Lower leg skin (tissue), 3 donors: ENCODE measurements around the gene CIAO2A.

Source experiments
- POLR2A ChIP-seq, 2 donors: fragments of 450-650 bp; IDR thresholded peaks; one replicate each; pipeline ENCODE4 v1.6.1; 2016 to 2017; ENCODE audit warnings: antibody characterized with exemption in 2 of 2, mild to moderate bottlenecking in 1 of 2, moderate library complexity in 1 of 2
- TF ChIP-seq, protein P1 (sequence below), 3 donors: fragments of 450-650 bp; IDR thresholded peaks; one replicate each; pipeline ENCODE4 v1.5.1; 2016; ENCODE audit warnings: antibody characterized with exemption in 3 of 3, mild to moderate bottlenecking in 3 of 3, moderate library complexity in 2 of 3

DNA sequence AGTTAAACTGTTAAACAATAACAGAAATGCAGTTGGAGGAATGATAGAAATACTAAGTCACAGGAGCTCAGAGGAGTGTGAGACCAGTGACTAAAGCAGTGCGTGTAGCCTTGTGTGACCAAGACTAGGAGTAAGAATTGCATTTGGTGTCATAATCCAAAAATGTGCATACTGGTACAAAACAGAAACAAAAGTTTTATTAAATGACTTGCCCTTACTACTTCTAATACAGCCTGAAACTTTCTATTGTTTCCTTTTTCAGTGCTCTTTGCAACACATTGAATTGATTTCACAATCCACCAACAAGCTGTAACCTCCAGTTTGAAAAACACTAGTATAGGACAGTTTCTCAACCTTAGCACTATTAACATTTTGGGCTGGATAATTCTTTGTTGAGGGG lies 19.3 kb upstream of the CIAO2A start:
- TF ChIP-seq, protein P1, sequence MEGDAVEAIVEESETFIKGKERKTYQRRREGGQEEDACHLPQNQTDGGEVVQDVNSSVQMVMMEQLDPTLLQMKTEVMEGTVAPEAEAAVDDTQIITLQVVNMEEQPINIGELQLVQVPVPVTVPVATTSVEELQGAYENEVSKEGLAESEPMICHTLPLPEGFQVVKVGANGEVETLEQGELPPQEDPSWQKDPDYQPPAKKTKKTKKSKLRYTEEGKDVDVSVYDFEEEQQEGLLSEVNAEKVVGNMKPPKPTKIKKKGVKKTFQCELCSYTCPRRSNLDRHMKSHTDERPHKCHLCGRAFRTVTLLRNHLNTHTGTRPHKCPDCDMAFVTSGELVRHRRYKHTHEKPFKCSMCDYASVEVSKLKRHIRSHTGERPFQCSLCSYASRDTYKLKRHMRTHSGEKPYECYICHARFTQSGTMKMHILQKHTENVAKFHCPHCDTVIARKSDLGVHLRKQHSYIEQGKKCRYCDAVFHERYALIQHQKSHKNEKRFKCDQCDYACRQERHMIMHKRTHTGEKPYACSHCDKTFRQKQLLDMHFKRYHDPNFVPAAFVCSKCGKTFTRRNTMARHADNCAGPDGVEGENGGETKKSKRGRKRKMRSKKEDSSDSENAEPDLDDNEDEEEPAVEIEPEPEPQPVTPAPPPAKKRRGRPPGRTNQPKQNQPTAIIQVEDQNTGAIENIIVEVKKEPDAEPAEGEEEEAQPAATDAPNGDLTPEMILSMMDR (IDR thresholded peaks at IDR 0.05): no peak
- no peak for TF ChIP-seq POLR2A (IDR thresholded peaks at IDR 0.05)
